GM19238 (cell line): ENCODE results near the gene MICAL2.

Source experiments
- DNase-seq: peaks from one replicate; pipeline ENCODE4 v3.0.0; 2011; ENCODE audit warnings: low spot score; ENCODE audit not compliant: insufficient read length

The MICAL2 gene

DNA sequence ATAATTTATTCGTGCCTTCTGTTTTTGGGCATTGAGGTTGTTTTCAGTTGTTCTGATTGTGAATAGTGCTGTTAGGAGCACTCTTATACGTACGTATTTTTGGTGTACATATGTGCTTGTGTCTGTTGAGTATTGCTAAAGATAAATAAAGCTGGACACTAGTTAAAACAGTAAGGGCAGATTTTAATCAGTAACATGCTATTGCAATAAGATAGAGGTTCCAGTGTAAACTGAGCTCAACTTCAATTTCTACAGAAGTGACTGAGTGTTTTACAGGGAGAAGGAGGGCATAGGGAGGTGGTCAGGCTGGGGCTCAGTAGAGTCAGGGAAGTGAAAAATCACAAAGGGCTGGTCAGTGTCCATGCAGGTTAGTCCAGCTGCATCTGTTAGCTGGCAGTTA, 191.0 kb downstream of the MICAL2 start:
- DNase-seq: no peak

GRCh38 chr11:12303421-12304149, 193.2 kb downstream of the MICAL2 start:
- DNase-seq: no peak

DNA sequence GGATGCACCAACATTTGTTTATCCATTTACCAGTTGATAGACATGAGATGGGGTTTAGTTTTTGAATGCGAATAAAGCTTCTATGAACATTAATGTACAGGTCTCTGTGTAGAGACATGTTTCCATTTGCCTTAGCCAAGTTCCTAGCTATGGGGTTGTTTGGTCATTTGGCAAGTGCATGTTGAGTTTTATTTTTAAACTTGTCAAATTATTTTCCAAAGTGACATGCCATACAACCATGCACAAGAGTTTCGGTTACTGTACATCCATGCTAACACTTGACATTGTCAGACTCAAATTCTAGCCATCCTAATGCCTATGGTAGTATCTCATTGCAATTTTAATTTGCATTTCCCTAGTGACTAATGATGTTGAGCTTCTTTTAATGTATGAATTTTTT, 196.4 kb downstream of the MICAL2 start:
- no peak for DNase-seq

DNA sequence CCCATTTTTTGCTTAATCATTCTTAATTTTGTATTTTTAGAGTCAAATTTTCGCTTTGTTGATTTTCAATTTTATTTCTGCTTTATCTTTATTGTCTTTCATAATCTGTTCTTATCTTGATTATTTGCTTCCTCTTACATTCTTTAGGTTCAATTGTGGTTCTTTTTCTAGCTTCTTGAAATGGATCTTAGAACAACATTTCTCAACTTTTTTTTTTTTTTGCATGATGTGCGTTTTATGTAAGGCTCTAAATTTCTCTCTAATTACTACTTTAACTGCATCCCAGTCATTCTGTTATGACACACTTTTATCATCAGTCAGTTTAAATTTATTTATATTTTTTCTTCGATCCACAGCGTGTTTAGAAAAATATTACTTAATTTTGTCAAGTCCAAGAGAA, 201.7 kb downstream of the MICAL2 start:
- DNase-seq: no peak
